ENCODE results near the gene ACKR3. TPM values are rescaled to one million over a fixed set of nuclear protein-coding genes. Genes with fewer than 3 reads are reported as not detected.

Gene ACKR3
- total RNA-seq, result 21.3 TPM

DNA sequence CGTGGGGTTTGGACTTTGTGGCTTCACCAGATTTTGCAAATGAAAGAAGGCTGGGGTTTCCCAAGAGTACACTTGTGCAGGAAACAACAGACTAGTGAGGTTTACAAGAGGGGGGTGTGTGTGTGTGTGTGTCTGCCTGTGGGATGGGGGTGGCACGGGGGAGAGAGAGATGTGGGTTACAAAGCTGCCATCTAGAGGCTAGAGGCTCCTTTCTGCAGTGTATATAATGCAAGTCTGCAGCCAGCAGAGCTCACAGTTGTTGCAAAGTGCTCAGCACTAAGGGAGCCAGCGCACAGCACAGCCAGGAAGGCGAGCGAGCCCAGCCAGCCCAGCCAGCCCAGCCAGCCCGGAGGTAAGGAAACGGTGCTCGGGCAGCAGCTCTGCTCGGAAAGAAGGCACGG lies at the start of gene ACKR3:
Gene ACKR3 (plus strand): TSS at position 253 of the 401 bp plus-strand sequence. CDS start 10,641 bp downstream, outside the sequence.
- DNase-seq (ENCODE audit: low spot score), result peak; percentile 83

DNA sequence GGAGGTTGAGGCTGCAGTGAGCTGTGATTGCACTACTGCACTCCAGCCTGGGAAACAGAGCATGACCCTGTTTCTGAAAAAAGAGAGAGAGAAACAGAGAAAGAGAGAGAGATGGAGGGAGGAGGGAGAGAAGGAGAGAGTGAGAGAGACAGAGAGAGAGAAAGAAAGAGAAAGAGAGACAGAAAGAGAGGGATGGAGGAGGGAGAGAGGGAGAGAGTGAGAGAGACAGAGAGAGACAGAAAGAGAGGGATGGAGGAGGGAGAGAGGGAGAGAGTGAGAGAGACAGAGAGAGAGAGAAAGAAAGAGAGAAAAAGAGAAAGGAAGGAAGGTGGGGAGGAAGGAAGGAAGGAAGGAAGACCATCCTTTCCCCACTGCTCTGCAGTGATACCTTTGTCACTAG lies 48.1 kb upstream of the ACKR3 start:
- no peak for DNase-seq (ENCODE audit: low spot score)

DNA sequence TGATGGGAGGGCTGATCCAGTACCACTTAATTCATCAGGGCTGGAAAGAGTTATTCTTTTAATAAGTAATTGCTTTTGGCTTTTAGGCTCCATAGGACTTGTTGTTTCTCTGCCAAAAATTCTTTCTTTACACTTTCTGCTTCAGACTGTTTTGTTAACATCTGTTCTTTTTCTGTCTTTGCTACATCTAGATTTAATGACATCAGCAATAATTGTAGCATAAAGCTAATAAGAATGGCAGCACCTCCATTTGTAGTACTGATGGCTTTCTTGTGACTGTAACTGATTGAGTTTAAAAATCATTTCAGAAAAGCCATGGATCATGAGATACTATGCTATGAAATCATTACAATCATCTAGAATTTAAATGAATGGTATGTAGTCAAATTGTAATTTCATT lies 46.4 kb upstream of the ACKR3 start:
- DNase-seq (ENCODE audit: low spot score), result no peak

DNA sequence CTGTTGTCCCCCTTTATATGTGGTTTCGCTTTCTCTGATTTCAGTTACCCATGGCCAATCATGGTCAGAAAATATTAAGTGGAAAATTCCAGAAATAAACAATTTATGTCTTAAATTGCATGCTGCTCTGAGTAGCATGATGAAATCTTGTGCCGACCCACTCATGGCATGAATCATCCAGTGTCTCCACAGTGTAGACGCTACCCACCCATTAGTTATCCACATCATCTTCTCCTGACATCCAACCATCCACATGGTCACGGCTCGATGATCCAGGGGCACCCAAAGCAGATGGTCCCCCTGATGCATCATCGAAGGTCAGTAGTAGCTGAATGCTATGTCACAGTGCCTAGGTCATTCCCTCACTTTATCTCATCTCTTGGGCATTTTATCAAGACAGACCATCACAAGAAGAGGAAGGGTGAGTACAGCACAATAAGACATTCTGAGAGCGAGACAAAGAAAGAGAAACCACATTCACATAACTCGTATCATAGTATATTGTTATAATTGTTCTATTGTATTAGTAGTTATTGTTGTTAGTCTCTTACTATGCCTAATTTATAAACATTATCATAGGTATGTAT lies 44.1 kb upstream of the ACKR3 start:
- no peak for DNase-seq (ENCODE audit: low spot score)

DNA sequence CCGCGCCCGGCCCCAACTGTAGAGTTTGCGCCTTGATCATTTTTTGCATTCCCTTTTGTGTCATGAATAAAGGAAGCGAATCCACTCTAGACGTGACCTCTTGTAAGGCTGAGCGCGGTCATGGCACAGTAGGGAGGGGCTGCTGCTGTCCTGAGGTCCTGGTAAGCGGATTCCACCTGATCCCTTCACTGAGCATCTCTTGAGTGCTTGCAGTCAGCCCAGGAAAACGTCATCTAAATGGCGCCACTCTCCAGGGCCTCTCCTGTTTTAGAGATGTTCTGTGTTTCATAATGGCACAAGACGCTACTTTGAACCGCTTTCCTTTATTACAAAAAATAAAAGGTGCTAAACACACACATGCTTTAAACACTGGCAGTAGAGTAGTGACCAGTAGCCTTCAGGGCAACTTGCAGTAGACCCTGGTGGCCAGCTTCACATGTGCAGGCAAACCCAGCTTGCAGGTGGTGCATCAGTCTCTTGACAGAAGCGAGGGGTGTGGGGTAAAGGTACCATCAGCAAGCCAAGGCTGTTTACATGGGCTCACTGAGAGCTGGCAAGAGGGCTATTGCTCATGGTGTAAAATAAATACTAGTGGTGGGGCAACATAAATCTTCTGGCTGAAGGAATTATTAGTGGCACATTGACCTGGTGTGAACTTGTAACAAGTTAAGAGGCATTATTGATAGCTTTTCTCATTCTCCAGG lies 43.0 kb upstream of the ACKR3 start:
- no peak for DNase-seq (ENCODE audit: low spot score)

DNA sequence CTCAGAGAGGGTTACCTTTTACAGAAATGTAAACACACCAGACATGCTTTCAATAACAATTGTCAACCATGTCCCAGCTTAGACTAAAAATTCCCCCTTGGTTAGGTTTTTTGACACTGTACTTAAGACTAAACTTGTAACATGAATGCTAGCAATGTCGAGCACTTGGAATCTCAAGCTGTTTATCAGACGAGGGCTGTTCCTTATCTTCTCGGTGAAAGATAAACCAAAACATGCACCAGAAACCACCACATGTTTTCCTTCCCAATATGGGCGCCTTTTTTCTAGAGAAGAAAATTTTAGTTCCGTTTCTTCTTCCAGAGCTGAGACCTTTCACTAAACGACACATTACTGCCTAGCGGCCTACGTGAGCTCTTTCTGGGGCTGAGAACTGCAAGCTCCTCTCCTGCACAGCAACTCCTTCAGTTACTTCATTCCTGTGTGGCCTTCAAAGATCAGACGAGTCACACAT lies 42.4 kb upstream of the ACKR3 start:
- DNase-seq (ENCODE audit: low spot score), result no peak

DNA sequence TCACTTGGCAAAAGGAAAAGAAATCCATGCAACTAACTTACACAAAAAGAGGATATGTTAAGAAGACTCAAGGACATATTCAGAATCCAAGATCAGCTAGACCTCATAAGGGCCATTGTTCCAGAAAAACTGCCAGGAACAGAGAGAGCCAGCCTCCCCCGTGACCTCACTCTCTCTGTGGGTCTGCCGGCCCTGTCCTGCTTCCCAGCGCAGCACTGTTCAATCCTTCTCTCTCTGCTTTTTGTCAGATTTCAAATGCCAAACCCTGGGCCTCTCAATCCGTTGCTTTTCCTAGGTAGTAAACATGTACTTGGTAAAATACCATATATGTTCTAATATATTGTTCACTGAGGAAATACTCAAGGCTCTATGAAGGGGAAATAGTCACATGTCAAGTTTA lies 40.0 kb upstream of the ACKR3 start:
- no peak for DNase-seq (ENCODE audit: low spot score)

DNA sequence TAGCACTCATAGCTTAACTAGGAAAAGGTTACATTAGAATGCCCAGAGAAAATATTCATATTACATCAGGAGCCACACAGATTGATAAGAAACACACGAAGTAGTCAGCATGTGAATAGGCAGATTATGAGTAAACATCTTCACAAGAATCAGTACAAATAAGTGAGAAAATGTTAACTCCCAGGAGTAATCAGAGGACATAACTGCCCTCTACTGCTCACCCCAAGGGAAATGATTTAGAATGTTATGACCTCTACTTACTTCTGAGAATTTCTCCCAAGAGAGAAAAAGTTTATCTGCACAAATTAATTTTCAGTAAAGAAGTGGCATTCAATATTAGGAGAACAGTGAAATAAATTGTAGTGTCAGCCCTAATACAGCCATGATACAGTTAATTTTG lies 39.1 kb upstream of the ACKR3 start:
- DNase-seq (ENCODE audit: low spot score), result no peak

DNA sequence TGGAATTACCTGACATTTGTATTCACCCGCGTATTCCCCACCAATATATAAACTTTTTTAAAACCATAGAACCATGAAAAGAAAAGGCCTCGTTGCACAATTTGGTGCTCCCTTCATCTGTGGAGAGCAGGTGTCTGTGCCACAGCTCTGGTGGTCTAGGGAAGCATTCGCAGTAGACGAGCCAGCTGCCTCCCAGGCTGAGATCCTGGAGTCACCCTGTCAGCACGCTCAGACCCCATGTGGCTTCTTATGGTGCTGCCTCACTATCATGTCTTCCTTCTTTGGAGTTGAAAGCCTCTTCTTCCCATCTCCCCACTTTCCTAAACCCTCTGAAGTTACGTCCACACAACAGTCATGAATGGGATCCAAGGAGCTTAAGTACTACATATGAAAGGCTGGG lies 38.4 kb upstream of the ACKR3 start:
- no peak for DNase-seq (ENCODE audit: low spot score)

DNA sequence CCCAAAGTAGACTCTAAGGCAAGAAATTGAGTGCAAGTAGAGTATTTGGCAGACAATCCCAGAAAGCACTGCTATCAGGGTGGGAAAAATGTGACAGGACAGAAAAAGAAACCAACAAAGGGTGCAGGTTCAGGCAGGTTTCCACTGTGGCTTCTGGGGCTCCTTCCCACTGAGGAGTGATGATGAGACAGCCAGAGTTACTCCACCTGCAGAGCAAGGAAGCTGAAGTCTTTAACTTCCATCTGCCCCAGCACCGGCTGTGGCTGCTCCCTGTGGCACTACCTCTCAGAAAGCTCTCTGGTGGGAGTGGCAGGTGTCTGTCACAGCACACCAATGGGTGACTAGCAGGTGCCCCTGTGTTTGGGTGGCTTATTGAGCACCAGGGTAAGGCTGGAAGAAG lies 37.6 kb upstream of the ACKR3 start:
- no peak for DNase-seq (ENCODE audit: low spot score)

DNA sequence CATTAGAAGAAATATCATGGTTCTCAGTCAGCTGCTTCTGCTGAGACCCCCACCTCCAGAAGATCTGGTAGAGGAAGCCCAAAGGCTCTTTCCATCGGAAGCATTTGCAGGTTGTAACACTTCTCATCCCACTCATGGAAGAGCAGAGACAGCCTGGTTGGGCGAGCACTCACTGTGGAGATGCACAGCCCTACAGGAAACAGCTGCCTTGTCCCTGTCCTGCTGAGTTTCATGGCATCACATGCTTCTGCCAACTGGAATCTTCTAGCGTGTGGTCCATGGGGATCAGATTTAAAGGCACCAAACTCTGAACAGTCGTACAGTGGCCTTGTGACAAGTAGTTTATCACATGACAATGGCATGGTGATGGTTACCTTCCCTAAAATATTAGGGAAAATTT lies 36.3 kb upstream of the ACKR3 start:
- DNase-seq (ENCODE audit: low spot score), result no peak

DNA sequence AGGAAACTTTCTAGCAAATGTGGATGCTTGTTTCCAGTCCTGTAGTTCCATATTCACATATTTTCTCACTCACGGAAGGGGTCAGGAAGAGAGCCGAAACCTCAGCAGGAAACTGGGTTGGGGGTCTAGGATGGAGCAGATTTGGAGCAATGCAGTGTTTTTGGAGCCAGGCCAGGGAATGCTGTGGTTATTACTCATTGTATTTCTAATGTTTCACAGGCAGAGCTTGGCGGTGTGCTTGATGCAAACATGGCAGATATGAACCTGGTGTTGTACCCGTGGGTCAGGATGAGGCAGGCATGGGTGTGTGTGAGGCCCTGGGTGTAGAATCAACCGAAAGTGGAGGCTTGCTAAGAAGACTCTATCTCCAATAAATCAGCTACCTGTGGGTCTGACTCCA lies 34.6 kb upstream of the ACKR3 start:
- no peak for DNase-seq (ENCODE audit: low spot score)

DNA sequence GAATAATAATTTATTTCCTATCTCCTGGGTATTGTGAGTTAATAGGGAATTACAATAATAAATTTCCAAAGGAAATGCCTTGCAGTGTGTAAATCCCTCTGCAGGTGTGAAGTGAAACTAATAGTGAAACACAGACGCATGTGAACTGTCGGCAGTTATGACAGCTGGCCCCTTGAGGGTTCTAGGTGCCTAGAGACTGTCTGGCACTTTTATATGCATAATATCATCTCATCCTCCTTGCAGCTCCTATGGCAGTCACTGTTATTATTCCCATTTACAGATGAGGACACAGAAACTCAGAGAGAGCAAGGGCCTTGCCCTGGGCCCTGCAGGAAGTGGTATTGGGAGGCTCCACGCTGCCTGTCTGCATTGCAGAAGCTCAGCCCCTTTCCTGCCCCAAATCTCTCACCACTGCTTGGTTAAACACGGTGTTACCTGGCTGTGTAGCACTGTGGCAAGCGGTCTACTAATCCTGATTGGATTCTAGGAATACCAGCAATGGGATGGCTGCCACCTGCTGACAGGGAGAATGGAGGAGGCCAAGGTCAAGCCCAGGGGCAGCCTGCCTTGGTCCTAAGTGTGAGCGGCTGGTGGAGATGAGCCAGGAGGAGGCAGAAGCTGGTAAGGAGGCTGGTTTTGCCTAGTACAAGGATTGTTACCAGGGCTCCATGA lies 32.8 kb upstream of the ACKR3 start:
- no peak for DNase-seq (ENCODE audit: low spot score)

DNA sequence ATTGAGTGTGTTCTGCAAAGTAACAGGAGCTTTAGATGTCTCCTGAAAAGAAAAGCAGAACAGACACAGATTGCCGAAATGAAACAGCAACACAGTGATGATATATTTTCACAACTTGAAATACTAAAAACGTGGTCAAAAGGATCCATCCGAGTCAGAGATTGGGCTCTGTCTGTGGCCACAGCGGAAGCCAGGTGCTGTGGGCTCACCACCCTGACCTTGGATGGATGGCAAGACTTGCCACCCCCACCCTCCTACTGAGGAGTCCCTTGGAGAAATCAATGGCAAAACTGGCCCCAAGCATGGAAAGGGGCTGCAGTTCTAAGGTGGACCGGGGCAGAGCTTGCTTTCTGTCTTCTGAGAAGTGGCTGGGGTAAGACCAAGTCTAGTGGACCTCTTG lies 31.4 kb upstream of the ACKR3 start:
- no peak for DNase-seq (ENCODE audit: low spot score)

DNA sequence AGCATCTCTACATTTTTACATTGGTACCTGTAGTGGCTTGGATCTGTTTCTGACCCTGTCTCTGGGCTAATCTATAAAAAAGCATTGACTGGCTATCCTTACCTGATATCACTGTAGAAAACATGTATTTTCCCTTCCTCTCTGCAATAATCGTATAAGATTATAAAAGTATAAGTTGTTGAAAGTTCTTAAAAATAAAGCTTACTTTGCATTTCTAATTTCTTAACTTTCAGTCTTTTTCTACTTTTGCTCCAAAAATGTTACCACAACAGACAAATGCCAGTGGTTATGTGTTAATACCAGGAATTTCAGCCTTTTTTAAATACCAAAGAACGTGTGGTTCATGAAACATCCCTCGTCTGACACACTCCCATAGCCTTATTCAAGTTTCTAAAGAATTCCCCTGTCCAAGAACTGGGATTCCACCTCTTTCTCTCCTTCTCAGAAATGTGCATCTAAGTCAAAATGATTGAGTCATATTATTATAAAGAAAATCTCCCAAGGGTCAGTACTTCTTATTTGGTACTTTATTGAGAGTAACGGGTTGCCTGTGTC lies 28.5 kb upstream of the ACKR3 start:
- no peak for DNase-seq (ENCODE audit: low spot score)

DNA sequence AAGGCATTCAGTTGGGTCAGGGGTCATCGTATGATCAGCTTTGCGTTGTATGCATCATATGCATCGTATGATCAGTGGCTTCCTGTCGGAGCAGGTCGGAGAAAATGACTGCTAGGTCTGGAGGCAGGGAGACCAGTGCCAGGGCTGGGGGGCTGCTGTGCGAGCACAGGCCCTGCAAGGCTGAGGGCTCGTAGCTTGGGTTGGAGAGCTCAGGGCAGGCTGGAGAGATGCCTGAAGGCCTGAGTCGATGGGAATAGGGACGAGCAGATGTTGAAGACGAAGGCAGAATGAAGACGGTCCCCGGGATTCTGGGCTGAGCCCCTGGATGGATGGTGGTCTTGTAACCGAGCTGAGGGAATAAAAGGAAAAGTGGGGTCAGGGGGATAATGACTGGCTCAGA lies 25.3 kb upstream of the ACKR3 start:
- no peak for DNase-seq (ENCODE audit: low spot score)

DNA sequence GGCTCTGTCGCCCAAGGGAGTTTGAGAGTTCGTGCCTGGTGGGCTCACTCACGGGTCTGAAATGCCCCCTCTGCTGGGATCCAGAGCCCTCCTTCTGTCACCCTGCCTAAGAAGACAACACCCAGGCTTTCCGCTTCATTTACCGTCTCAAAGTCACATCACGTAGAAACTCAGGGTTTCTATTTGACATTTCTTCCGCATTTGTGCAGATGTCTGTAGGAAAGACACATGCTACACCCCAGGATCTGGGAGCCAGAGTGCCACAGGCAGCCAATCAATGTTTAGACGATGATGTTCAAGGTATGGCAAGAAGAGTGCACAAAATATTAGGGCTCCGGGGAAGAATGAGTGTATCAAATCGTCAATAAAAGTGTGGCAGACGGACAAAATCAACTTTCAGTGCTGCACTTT lies 24.4 kb upstream of the ACKR3 start:
- no peak for DNase-seq (ENCODE audit: low spot score)

DNA sequence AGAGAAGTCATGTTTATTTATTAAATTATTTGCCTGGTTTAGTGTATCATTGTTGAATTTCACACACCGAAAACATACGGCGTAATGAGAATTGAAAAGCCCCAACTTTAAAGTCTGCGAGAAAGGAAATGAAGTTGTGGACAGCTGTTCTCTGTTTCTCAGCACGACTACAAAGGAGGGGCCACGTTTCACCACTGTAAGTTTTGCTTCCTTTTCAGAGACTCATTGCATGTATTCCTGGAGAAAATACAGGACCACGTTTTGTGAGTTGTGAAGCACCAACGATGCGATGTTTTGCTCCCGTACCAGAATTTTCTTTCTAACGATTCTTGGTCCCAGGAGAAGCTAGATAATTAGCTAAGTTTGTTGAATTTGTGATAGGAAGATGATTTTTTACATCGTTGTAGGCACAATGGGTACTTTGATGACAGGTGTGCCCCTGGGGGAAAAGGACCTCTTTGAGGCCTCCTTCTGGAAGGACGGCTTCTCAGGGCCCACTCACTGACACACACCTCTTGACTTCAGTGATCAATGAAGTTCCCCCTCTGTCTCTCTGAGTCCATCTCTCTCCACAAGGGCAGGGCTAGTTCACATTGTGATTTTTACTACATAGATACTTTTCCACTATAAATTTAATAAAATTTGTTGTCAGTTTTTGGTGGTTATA lies 23.7 kb upstream of the ACKR3 start:
- no peak for DNase-seq (ENCODE audit: low spot score)

DNA sequence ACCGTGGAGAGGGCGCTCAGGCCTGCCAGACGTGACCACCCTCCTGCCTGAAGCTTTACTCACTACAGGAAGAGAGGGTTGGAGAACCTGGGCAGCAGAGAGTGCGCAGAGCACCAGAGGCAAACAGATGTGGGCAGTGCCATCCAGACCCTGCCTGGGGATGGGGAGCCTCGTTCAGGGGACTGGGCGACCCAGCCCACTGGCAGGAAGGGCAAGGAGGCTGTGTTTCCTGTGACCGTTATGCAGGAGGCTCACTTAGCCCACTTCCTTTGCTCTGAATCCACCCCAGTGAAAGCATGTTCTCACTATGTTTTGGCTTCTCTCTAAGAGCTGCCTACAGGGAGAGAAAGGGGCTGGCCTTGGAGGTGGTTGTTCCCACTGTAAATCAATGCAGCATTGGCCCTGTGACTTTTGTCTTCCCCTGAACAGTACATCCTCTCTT lies 23.0 kb upstream of the ACKR3 start:
- no peak for DNase-seq (ENCODE audit: low spot score)

DNA sequence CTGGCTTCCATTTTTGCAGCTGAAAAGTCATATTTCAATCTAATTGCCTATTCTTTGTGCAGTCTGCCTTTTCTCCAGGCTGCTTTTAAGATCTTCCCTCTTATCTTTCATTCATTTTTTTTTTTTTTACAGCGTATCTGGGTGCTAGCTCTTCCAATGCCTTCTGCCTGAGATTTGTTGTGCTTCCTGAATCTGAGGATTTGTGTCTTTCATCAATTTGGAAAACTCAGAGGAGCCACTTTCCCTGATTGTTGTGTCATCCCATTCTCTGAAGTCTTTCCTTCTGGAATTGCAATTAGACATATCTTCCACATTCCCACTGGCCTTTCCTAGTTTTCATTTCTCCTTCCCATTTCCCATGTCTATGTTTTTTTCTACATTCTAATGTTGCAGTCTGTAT lies 21.9 kb upstream of the ACKR3 start:
- no peak for DNase-seq (ENCODE audit: low spot score)

DNA sequence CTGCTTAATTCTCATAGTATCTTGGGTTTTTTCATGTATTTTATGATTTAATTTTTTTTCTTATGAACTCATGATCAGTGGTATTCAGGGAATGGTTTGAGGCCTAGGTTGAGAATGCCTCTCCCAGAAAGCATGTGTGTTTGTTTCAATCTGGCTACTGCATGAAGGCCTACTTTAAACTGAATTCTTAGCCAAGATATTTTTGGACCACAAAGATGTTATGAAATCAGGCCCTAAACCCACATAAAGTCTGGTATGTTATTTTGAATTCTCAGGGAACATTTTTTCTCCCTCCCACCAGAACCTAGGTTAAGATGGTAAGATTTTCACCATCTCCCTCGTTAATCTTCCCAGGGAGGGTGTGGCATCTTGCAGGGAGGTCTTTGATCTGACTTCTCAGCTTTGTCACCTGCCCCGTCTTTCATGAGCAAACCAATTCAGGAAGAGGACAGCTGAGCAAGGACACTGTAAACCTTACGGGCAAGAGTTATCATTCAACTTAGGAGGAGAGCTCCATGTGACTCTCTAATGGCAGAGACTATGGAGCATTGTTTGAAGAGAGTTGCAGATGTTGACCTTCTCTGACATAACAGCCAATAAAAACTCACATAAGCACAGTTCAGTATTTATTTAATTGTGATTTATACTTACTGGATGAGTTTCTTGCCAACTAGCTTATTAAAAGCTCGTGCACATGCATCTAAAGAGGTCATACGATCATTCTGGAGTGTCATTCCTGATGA lies 21.3 kb upstream of the ACKR3 start:
- DNase-seq (ENCODE audit: low spot score), result no peak

DNA sequence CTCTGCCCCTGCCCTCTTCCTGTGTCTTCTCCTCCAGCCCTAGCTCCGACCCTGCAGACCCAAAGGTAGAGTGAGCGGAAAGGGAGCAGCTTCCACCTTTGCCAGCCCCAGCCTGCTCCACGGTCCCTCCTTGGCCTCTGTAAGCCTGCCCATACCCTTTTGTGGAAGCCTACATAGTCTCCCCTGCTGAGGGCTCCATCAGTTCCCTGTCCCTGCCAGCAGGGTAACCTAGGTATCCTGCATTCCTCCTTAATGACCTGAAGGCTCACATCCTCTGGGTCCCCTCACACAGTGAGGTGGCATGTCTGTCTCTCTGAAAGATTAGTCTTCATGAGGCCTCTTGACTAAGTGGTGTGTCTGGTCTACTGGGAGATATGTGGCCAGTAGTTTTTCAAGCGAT lies 20.5 kb upstream of the ACKR3 start:
- no peak for DNase-seq (ENCODE audit: low spot score)
